ENCODE measurements around the gene SEZ6L2. TPM values are rescaled to one million over a fixed set of nuclear protein-coding genes. Genes with fewer than 3 reads are reported as not detected.

Gene SEZ6L2
- total RNA-seq, 1 donor from 2014 or later = 16.3 TPM

DNA sequence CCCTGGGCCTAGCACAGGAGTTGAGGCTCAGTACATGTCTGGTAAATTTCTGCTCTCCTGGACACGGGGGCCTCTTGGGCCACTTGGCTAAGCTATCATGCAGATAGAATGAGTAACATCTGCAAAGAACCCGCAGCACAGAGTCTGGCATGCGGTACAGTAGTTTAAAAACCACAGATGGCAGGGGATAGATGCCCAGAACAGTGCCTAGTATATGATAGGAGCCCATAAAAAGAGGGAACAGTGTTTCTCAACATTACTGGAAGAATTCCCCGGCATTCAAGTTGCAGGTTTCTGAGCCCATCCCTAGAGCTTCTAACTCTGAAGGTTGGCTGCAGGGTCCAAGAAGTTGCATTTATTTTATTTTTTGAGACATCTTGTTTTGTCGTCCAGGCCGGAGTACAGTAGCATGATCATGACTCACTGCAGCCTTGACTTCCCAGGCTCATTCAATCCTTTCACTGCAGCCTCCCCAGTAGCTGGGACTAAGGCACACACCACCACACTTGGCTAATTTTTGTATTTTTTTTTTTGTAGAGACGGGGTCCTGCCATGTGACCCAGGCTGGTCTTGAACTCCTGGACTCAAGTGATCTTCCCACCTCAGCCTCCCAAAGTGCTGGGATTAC lies 42.1 kb downstream of the SEZ6L2 start:
- no peak overlapping the region for H3K27ac Mint-ChIP-seq (ENCODE audit: unreplicated experiment)
- H3K9me3 Mint-ChIP-seq (ENCODE audit: low read depth) = no peaks in the 10 kb centered on the region
- H3K4me3 Mint-ChIP-seq (ENCODE audit: unreplicated experiment) = no peak overlapping the region

DNA sequence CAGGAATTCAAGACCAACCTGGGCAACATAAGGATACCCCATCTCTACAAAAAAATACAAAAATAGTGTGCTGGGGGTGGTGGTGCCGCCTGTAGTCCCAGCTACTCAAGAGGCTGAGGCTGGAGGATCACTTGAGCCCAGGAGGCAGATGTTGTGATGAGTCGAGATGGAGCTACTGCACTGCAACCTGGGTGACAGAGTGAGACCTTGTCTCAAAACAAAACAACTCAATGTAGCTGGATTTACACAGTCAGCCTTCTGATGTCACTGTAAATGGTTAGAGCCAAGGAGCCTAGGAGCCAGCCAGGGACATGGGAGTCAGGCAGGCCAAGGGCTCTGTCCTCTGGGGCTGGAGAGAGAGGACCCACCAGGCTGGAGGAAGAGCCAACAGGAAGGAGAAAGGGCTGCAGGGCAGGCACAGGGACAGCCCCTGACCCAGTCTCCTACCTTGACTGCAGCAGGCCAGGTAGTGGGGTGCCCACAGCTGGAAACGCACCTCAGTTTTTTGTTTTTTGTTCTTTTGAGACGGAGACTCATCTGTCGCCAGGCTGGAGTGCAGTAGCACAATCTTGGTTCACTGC lies 44.7 kb downstream of the SEZ6L2 start:
- H3K27ac Mint-ChIP-seq (ENCODE audit: unreplicated experiment) = no peak overlapping the region
- TF ChIP-seq, protein P1, sequence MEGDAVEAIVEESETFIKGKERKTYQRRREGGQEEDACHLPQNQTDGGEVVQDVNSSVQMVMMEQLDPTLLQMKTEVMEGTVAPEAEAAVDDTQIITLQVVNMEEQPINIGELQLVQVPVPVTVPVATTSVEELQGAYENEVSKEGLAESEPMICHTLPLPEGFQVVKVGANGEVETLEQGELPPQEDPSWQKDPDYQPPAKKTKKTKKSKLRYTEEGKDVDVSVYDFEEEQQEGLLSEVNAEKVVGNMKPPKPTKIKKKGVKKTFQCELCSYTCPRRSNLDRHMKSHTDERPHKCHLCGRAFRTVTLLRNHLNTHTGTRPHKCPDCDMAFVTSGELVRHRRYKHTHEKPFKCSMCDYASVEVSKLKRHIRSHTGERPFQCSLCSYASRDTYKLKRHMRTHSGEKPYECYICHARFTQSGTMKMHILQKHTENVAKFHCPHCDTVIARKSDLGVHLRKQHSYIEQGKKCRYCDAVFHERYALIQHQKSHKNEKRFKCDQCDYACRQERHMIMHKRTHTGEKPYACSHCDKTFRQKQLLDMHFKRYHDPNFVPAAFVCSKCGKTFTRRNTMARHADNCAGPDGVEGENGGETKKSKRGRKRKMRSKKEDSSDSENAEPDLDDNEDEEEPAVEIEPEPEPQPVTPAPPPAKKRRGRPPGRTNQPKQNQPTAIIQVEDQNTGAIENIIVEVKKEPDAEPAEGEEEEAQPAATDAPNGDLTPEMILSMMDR (IDR thresholded peaks at IDR 0.05) = no peak
- no peak overlapping the region for H3K4me3 Mint-ChIP-seq (ENCODE audit: unreplicated experiment)
- no peaks in the 10 kb centered on the region for H3K27me3 Mint-ChIP-seq (ENCODE audit: low read depth)
- DNase-seq (ENCODE audit: low spot score) = no peak
- no peaks in the 10 kb centered on the region for H3K9me3 Mint-ChIP-seq (ENCODE audit: low read depth)
- H3K36me3 Mint-ChIP-seq (ENCODE audit: low read depth) = peaks cover 11% of the 10 kb centered on the region
- peaks cover 6% of the 10 kb centered on the region for H3K4me1 Mint-ChIP-seq (ENCODE audit: low read depth)

More for the DNA sequence above, 42.1 kb downstream of the SEZ6L2 start:
- TF ChIP-seq, protein P1 (IDR thresholded peaks at IDR 0.05) = no peak
- peaks cover 13% of the 10 kb centered on the region for H3K36me3 Mint-ChIP-seq (ENCODE audit: low read depth)
- no peaks in the 10 kb centered on the region for H3K27me3 Mint-ChIP-seq (ENCODE audit: low read depth)
- H3K4me1 Mint-ChIP-seq (ENCODE audit: low read depth) = peaks cover 20% of the 10 kb centered on the region
- no peak for DNase-seq (ENCODE audit: low spot score)

DNA sequence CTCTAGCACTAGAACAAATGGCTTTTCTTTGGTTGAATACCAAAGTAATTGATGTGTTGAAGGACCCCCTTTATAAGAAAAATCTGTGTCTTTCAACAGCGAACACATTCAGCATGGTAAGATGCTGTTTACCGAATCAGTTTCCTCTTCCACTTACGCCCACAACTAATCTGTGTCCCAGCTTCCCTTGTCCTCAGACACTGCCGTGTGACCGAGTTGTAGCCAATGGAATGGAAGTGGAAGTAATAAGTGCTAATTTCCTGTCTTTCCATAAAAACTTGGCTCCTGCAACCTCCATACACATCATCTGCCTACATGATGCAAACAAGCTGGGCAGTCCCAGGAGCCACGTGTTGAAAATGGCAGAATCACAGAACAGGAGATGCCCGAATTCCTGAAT lies 46.7 kb downstream of the SEZ6L2 start:
- H3K36me3 Mint-ChIP-seq (ENCODE audit: low read depth) = peaks cover 3% of the 10 kb centered on the region
- no peaks in the 10 kb centered on the region for H3K9me3 Mint-ChIP-seq (ENCODE audit: low read depth)
- no peak for DNase-seq (ENCODE audit: low spot score)
- H3K4me1 Mint-ChIP-seq (ENCODE audit: low read depth) = peaks cover 4% of the 10 kb centered on the region
- no peak overlapping the region for H3K27ac Mint-ChIP-seq (ENCODE audit: unreplicated experiment)
- no peaks in the 10 kb centered on the region for H3K27me3 Mint-ChIP-seq (ENCODE audit: low read depth)
- no peak overlapping the region for H3K4me3 Mint-ChIP-seq (ENCODE audit: unreplicated experiment)
- TF ChIP-seq, protein P1 (IDR thresholded peaks at IDR 0.05) = no peak

DNA sequence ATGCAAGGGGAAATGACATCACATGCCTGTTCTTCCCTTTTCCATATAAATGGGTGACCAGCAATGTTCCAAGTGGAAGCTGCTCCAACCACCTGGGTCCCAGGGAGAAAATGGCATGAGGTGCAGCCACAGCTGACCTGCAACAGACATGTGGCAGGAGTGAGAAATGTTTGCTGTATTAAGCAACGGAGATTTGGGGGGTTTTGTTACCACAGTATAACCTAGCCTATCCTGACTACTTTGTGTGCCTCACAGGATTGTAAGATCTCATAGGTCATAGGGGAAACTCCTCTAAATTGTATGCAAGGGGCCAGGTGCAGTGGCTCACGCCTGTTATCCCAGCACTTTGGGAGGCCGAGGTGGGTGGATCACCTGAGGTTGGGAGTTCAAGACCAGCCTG lies 48.4 kb downstream of the SEZ6L2 start:
- no peak overlapping the region for H3K4me3 Mint-ChIP-seq (ENCODE audit: unreplicated experiment)
- no peak for DNase-seq (ENCODE audit: low spot score)
- TF ChIP-seq, protein P1 (IDR thresholded peaks at IDR 0.05) = no peak
- H3K27ac Mint-ChIP-seq (ENCODE audit: unreplicated experiment) = no peak overlapping the region
- H3K27me3 Mint-ChIP-seq (ENCODE audit: low read depth) = no peaks in the 10 kb centered on the region
- H3K36me3 Mint-ChIP-seq (ENCODE audit: low read depth) = peaks cover 8% of the 10 kb centered on the region
- H3K4me1 Mint-ChIP-seq (ENCODE audit: low read depth) = peaks cover 4% of the 10 kb centered on the region
- no peaks in the 10 kb centered on the region for H3K9me3 Mint-ChIP-seq (ENCODE audit: low read depth)

GRCh38 chr16:29849505-29849904 lies 49.8 kb downstream of the SEZ6L2 start:
- no peak overlapping the region for H3K4me3 Mint-ChIP-seq (ENCODE audit: unreplicated experiment)
- peaks cover 4% of the 10 kb centered on the region for H3K4me1 Mint-ChIP-seq (ENCODE audit: low read depth)
- H3K36me3 Mint-ChIP-seq (ENCODE audit: low read depth) = peaks cover 19% of the 10 kb centered on the region
- no peak overlapping the region for H3K27ac Mint-ChIP-seq (ENCODE audit: unreplicated experiment)
- no peaks in the 10 kb centered on the region for H3K9me3 Mint-ChIP-seq (ENCODE audit: low read depth)
- H3K27me3 Mint-ChIP-seq (ENCODE audit: low read depth) = no peaks in the 10 kb centered on the region
- DNase-seq (ENCODE audit: low spot score) = no peak
- TF ChIP-seq, protein P1 (IDR thresholded peaks at IDR 0.05) = no peak

All from chondrocyte (in vitro differentiated cells).